CD4-positive, alpha-beta T cell (primary cell): Measurements from ENCODE around the gene OTOP2. TPM values are rescaled to one million over a fixed set of nuclear protein-coding genes. Genes with fewer than 3 reads are reported as not detected.

Experiments
- ATAC-seq: fragments of 200-7000 bp; cut with Tn5 transposase; one replicate; pipeline ENCODE4 v1.10.0; 2022; ENCODE audit warnings: mild to moderate bottlenecking; ENCODE audit not compliant: poor library complexity
- CTCF ChIA-PET: fragments of 350-600 bp; sonication (Branson Sonifier 250); formaldehyde crosslinking; loops from one replicate; lab custom pipeline; 2021; ENCODE audit warnings: antibody characterized with exemption, inconsistent platforms; lab: Charles Lee
- POLR2A ChIA-PET: fragments of 350-600 bp; sonication (Branson Sonifier 250); formaldehyde crosslinking; loops from one replicate; lab custom pipeline; 2021; ENCODE audit warnings: antibody characterized with exemption, inconsistent platforms; lab: Charles Lee
- DNase-seq, 14 experiments: peaks; one replicate each; pipeline ENCODE4 v3.0.0-alpha.2; 2013 to 2020; ENCODE audit warnings: mixed read lengths in 2 of 14
- H3K27ac ChIP-seq, 2 donors: one replicate each; pipeline versions ENCODE4 v1.5.1 to v1.7.0; 2013; ENCODE audit warnings: low read length in 2 of 2, low read depth in 1 of 2, mild to moderate bottlenecking in 1 of 2
- H3K27me3 ChIP-seq, 2 experiments: 1 replicate in 1 of 2; 2 replicates in 1 of 2; pipeline versions ENCODE4 v1.6.1 to v1.7.0; 2013; ENCODE audit warnings: low read length in 2 of 2, control low read depth in 1 of 2, mild to moderate bottlenecking in 1 of 2, moderate library complexity in 1 of 2; ENCODE audit not compliant: insufficient read depth in 2 of 2, control insufficient read depth in 1 of 2
- H3K36me3 ChIP-seq: one replicate; pipeline ENCODE4 v1.6.1; 2013; ENCODE audit warnings: low read length, control low read depth; ENCODE audit not compliant: insufficient read depth
- H3K4me1 ChIP-seq: one replicate; pipeline ENCODE4 v1.6.1; 2013; ENCODE audit warnings: low read length, control low read depth; ENCODE audit not compliant: insufficient read depth
- H3K4me3 ChIP-seq: one replicate; pipeline ENCODE4 v1.5.1; 2013; ENCODE audit warnings: mild to moderate bottlenecking, low read length, moderate library complexity
- H3K9me3 ChIP-seq, 2 experiments: 1 replicate in 1 of 2; 2 replicates in 1 of 2; pipeline versions ENCODE4 v1.6.1 to v1.7.0; 2013; ENCODE audit warnings: low read length in 2 of 2, mild to moderate bottlenecking in 2 of 2, control low read depth in 1 of 2, moderate library complexity in 1 of 2; ENCODE audit not compliant: control insufficient read depth in 1 of 2, insufficient read depth in 1 of 2
- H3K27ac Mint-ChIP-seq: one replicate; pipeline ENCODE4 v1.8.0; 2020; ENCODE audit warnings: mixed read lengths
- H3K27me3 Mint-ChIP-seq: one replicate; pipeline ENCODE4 v1.8.0; 2021; ENCODE audit warnings: mixed read lengths
- H3K36me3 Mint-ChIP-seq: one replicate; pipeline ENCODE4 v1.8.0; 2021; ENCODE audit warnings: low read depth, mixed read lengths
- H3K4me1 Mint-ChIP-seq: one replicate; pipeline ENCODE4 v1.8.0; 2021; ENCODE audit warnings: low read depth, mixed read lengths
- H3K4me3 Mint-ChIP-seq: one replicate; pipeline ENCODE4 v1.8.0; 2020; ENCODE audit warnings: mild to moderate bottlenecking, mixed read lengths
- H3K9me3 Mint-ChIP-seq: one replicate; pipeline ENCODE4 v1.8.0; 2020; ENCODE audit warnings: mixed read lengths
- intact Hi-C, 2 experiments: fragments of 100-400 bp; cut with DNase I in 1 of 2; cut with micrococcal nuclease in 1 of 2; formaldehyde crosslinking; loops; one replicate each; pipeline versions ENCODE4 v1.15.1 to v1.9.0; 2023 to 2025; cut with DNase I, micrococcal nuclease
- total RNA-seq, 174 experiments: library from RNA in 2 of 174; stranded (reverse) in 2 of 174; gene quantifications; one replicate each; pipeline ENCODE4 v1.2.3 and lab custom pipeline; 2021 to 2026
- TF ChIP-seq, protein P1 (sequence below): fragments of 200-600 bp; IDR thresholded peaks from one replicate; pipeline ENCODE4 v1.8.0; 2022; ENCODE audit warnings: antibody characterized with exemption, mild to moderate bottlenecking

The OTOP2 gene
- total RNA-seq, 2 experiments from 2014 or later: not detected

DNA sequence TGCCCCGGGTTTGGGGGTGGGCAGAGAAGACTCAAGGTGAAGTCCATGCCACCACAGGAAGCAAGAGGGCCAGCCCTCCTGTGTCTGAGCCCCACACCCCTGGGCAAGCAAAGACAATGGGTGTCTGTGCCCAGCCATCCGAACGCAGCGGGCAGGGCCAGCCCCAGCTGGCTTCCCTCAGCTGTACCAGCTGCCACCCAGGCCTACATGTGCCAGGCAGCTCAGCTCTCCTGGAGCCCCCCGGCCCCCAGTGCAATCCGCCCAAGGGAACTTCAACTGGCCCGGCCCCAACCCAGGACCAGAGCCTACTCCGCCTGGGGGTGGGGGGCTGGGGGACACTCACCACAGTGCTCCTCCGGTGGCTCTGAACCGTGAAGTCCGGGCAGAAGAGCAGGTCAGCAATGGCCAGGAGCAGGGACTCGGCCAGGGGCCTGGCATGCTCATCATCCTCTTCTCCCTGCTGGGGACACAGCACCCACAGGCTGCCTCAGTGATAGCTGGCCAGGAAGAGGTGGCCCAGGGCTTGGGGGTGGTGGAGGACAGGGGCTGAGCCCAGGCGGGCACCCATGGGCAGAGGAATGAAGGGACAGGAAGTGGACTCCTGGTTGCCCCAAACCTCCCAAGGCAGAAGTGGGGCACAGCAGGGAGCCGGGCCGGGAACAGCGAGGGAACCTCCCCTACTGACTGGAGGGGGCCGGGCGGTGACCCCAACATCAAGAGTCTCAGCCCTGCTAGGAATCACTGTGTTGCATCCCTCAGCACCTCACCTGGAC is 38.7 kb downstream of the OTOP2 start:
- intact Hi-C loops: loop anchor here (1.0 to 10.0 kb wide), 4 partner anchors 49 to 212 kb away; partner anchors contain the start of genes ATP5PD (in 2 of the 2), KCTD2 (in 2 of the 2) and MRPL58 (in 1 of the 2)
- Histone ChIP-seq H3K27me3 (no peaks in the 10 kb centered on the region), H3K36me3 (no peaks in the 10 kb centered on the region), H3K4me1 (peaks cover 17% of the 10 kb centered on the region), H3K4me3 (no peak overlapping the region), H3K27ac (no peak overlapping the region), H3K9me3 (no peaks in the 10 kb centered on the region)
- H3K4me1 Mint-ChIP-seq: peaks cover 4% of the 10 kb centered on the region
- no peaks in the 10 kb centered on the region for H3K9me3 Mint-ChIP-seq
- no peak overlapping the region for H3K27ac Mint-ChIP-seq
- H3K36me3 Mint-ChIP-seq: no peaks in the 10 kb centered on the region
- H3K27me3 Mint-ChIP-seq: no peaks in the 10 kb centered on the region
- CTCF ChIA-PET: interaction anchor here (1.4 to 4.5 kb wide), 8 partner anchors 9 to 239 kb away, joined by 3 to 51 read pairs (median 10); partner anchors contain the start of genes CDR2L, HID1, KCTD2 and MRPL58
- TF ChIP-seq, protein P1, sequence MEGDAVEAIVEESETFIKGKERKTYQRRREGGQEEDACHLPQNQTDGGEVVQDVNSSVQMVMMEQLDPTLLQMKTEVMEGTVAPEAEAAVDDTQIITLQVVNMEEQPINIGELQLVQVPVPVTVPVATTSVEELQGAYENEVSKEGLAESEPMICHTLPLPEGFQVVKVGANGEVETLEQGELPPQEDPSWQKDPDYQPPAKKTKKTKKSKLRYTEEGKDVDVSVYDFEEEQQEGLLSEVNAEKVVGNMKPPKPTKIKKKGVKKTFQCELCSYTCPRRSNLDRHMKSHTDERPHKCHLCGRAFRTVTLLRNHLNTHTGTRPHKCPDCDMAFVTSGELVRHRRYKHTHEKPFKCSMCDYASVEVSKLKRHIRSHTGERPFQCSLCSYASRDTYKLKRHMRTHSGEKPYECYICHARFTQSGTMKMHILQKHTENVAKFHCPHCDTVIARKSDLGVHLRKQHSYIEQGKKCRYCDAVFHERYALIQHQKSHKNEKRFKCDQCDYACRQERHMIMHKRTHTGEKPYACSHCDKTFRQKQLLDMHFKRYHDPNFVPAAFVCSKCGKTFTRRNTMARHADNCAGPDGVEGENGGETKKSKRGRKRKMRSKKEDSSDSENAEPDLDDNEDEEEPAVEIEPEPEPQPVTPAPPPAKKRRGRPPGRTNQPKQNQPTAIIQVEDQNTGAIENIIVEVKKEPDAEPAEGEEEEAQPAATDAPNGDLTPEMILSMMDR: no peak
- POLR2A ChIA-PET: interaction anchor here (1.0 to 2.2 kb wide), 6 partner anchors 10 to 243 kb away, joined by 3 to 11 read pairs (median 4); partner anchors contain the start of genes NT5C and NUP85
- ATAC-seq (no peak), DNase-seq (no peak)
- H3K4me3 Mint-ChIP-seq: no peak overlapping the region

DNA sequence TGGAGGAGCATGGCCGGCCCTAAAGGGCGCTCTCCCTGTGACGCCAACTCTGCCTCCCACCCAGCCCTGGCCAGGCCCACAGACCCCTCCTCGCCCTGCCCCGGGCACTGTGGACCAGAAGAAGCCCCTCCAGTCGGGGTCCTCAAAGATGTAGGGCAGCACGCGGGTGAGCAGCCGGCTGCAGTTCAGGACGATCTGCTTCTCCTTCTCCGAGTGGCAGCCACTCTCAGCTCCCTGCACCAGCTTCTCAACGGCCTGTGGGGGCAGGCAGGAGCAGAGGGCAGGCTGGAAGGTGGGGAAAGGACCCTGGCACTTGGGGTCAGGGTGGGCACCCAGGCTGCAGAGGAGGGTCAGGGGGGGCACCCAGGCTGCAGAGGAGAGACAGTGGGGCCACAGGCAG is 39.6 kb downstream of the OTOP2 start:
- no peak overlapping the region for H3K27ac Mint-ChIP-seq
- H3K9me3 Mint-ChIP-seq: no peaks in the 10 kb centered on the region
- ChIA-PET POLR2A (no interaction called here), CTCF (interaction anchor here (4.5 kb wide), 1 partner anchor 48 kb away, joined by 51 read pairs; the partner anchor contains the start of gene MRPL58)
- H3K36me3 Mint-ChIP-seq: no peaks in the 10 kb centered on the region
- Histone ChIP-seq H3K27ac (no peak overlapping the region), H3K9me3 (no peaks in the 10 kb centered on the region), H3K27me3 (no peaks in the 10 kb centered on the region), H3K36me3 (no peaks in the 10 kb centered on the region), H3K4me1 (peaks cover 12% of the 10 kb centered on the region), H3K4me3 (no peak overlapping the region)
- TF ChIP-seq, protein P1: no peak
- no peaks in the 10 kb centered on the region for H3K27me3 Mint-ChIP-seq
- H3K4me1 Mint-ChIP-seq: peaks cover 4% of the 10 kb centered on the region
- H3K4me3 Mint-ChIP-seq: no peak overlapping the region
- no peak for ATAC-seq
- intact Hi-C loops: loop anchor here (5.0 to 10.0 kb wide), 3 partner anchors 84 to 211 kb away; partner anchors contain the start of genes ATP5PD (in 2 of the 2) and KCTD2 (in 2 of the 2)
- DNase-seq: no peak

DNA sequence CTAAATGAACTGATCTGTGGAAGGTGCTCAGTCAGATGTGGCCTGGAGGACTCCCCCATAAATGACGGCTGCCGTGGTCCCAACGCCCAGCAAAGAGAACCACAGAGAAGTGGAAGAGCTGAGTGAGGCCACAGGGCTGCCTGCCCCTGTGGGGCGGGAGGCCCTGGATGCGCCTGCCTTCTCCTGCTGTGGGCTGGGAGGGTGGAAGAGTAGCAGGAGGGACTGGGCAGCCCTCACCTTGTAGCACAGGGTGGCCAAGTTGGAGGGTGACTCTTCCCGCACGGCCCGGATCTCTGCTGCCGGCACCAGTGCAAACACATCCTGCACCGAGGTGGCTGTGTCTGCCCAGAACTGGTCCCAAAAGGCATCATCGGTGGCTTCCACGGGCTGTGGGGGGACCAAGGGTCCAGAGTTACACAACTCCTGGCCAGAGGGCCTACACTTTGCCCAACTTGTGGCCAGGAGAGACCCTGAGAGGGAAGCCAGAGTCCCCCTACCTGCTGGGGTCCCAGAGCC is 40.2 kb downstream of the OTOP2 start:
- Mint-ChIP-seq H3K4me1 (peaks cover 4% of the 10 kb centered on the region), H3K4me3 (no peak overlapping the region), H3K27ac (no peak overlapping the region), H3K27me3 (no peaks in the 10 kb centered on the region), H3K9me3 (no peaks in the 10 kb centered on the region), H3K36me3 (no peaks in the 10 kb centered on the region)
- TF ChIP-seq, protein P1: no peak
- Histone ChIP-seq H3K27ac (no peak overlapping the region), H3K4me3 (no peak overlapping the region), H3K36me3 (no peaks in the 10 kb centered on the region), H3K4me1 (peaks cover 12% of the 10 kb centered on the region), H3K27me3 (no peaks in the 10 kb centered on the region), H3K9me3 (no peaks in the 10 kb centered on the region)
- ATAC-seq (no peak), DNase-seq (no peak)
- POLR2A ChIA-PET: no interaction called here
- intact Hi-C loops: loop anchor here (5.0 to 10.0 kb wide), 3 partner anchors 83 to 210 kb away; partner anchors contain the start of genes ATP5PD (in 2 of the 2) and KCTD2 (in 2 of the 2)
- CTCF ChIA-PET: interaction anchor here (4.5 kb wide), 1 partner anchor 48 kb away, joined by 51 read pairs; the partner anchor contains the start of gene MRPL58
